ENCODE results near the gene CES2. TPM values are rescaled to one million over a fixed set of nuclear protein-coding genes. Genes with fewer than 3 reads are reported as not detected.

Gene CES2
- total and polyA plus RNA-seq, 2 of the 8 experiments (the other 6 are each of a cell fraction or from before 2014, with no cell fraction given) = 8.6 to 14.7 TPM

DNA sequence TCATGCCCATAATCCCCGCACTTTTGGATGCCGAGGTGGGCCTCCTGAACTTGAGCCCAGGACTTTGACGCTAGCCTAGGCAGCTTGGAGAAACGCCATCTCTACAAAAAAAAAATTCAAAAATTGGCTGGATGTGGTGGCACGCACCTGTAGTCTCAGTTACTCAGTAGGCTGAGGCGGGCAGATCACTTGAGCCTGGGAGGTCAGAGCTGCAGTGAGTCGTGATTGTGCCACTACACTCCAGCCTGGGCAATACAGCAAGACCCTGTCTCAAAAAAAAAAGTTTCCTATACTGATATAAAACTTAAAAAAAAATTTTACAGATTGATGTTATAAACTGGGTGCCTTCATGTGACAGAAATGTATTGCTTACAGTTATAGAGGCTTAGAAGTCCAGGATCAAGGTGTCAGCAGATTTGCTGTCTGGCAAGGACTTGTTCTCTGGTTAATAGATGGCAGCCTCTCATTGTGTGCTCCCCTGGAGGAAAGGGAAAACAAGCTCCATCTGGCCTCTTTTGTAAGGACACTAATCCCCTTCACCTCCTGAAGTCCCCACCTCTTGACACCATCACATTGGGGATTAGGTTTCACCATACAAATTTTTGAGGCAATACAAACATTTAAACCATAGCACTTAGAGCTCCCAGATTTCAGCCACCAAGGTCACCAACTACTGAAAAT lies 17.3 kb downstream of the CES2 start (continued):
- TF ChIP-seq RAD21 (IDR thresholded peaks at IDR 0.05 in 1 of 2, conservative IDR thresholded peaks at IDR 0.05 in 1 of 2; ENCODE audit: low read depth in 2 of 2, low read length in 2 of 2) = no peak

All from H1 (cell line).